Body of pancreas (tissue), 4 donors: ENCODE data around the gene FYCO1.

Experiments
- POLR2A ChIP-seq, 3 donors: fragments of 450-650 bp; IDR thresholded peaks; one replicate each; pipeline ENCODE4 v1.6.1; 2016; ENCODE audit warnings: antibody characterized with exemption in 3 of 3, mild to moderate bottlenecking in 2 of 3
- TF ChIP-seq, protein P1 (sequence below), 7 experiments: fragments of 450-650 bp in 4 of 7; fragments of 200-600 bp in 3 of 7; sonication (generic) in 3 of 7; IDR thresholded peaks; one replicate each; pipeline ENCODE4 v1.5.1; 2016 to 2019; ENCODE audit warnings: antibody characterized with exemption in 7 of 7

DNA sequence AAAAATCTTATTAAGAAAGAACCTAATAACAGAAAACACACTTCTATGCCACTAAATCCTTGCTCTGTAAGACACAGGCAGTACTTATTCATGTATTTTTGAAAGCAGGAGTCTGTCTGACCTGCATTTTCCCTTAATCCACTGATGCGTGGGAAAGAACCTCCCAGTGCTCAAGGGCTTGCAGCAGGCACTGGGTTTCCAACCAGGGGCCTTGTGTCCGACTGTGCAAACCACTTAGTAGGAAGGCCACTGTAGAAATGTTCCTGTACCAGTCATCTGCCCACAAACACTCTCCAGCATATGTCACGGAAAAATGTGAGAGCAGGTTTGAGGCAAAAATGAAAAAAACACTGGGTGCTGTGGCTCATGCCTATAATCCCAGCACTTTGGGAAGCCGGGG, 39.9 kb downstream of the FYCO1 start:
- no peak for TF ChIP-seq POLR2A (IDR thresholded peaks at IDR 0.05)
- TF ChIP-seq, protein P1, sequence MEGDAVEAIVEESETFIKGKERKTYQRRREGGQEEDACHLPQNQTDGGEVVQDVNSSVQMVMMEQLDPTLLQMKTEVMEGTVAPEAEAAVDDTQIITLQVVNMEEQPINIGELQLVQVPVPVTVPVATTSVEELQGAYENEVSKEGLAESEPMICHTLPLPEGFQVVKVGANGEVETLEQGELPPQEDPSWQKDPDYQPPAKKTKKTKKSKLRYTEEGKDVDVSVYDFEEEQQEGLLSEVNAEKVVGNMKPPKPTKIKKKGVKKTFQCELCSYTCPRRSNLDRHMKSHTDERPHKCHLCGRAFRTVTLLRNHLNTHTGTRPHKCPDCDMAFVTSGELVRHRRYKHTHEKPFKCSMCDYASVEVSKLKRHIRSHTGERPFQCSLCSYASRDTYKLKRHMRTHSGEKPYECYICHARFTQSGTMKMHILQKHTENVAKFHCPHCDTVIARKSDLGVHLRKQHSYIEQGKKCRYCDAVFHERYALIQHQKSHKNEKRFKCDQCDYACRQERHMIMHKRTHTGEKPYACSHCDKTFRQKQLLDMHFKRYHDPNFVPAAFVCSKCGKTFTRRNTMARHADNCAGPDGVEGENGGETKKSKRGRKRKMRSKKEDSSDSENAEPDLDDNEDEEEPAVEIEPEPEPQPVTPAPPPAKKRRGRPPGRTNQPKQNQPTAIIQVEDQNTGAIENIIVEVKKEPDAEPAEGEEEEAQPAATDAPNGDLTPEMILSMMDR (IDR thresholded peaks at IDR 0.05): no peak
